ENCODE data around the gene CARMIL1.

CARMIL1 gene

GRCh38 chr6:25333471-25333870 lies 54.3 kb downstream of the CARMIL1 start:
- peaks cover 14% of the 10 kb centered on the region for H3K27me3 ChIP-seq
- no peak overlapping the region for H3K27ac ChIP-seq
- H3K4me3 ChIP-seq (ENCODE audit: low read depth in 1 of 2, low read length in 1 of 2): no peak overlapping the region
- no peaks in the 10 kb centered on the region for H3K9me3 ChIP-seq
- no peaks in the 10 kb centered on the region for H3K4me1 ChIP-seq (ENCODE audit: control insufficient read depth in 1 of 2, insufficient read depth in 1 of 2, low read depth in 1 of 2, low read length in 1 of 2)
- no peaks in the 10 kb centered on the region for H3K36me3 ChIP-seq
- TF ChIP-seq, protein P1, sequence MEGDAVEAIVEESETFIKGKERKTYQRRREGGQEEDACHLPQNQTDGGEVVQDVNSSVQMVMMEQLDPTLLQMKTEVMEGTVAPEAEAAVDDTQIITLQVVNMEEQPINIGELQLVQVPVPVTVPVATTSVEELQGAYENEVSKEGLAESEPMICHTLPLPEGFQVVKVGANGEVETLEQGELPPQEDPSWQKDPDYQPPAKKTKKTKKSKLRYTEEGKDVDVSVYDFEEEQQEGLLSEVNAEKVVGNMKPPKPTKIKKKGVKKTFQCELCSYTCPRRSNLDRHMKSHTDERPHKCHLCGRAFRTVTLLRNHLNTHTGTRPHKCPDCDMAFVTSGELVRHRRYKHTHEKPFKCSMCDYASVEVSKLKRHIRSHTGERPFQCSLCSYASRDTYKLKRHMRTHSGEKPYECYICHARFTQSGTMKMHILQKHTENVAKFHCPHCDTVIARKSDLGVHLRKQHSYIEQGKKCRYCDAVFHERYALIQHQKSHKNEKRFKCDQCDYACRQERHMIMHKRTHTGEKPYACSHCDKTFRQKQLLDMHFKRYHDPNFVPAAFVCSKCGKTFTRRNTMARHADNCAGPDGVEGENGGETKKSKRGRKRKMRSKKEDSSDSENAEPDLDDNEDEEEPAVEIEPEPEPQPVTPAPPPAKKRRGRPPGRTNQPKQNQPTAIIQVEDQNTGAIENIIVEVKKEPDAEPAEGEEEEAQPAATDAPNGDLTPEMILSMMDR (IDR thresholded peaks at IDR 0.05): no peak

DNA sequence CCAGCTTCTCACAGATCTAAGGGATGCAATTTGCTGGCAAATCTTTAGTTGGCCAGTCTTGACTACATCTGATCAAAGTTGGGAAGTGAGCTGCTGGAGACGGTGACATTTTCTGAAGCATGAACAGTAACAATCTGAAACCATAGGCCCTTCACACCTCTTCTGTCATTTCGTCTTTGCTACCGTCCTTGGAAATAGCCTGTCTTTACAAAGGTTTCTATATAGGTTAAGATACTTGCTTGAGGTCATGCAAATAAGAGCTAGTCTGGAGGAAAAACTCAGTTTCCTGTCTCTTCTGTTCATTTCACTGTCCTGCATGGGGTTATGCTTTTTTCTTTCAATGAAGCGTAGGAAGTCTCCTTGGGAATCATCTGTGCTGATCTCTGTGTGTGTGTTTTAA lies 55.6 kb downstream of the CARMIL1 start:
- H3K27me3 ChIP-seq: peaks cover 12% of the 10 kb centered on the region
- no peaks in the 10 kb centered on the region for H3K9me3 ChIP-seq
- TF ChIP-seq, protein P1 (IDR thresholded peaks at IDR 0.05): no peak
- no peaks in the 10 kb centered on the region for H3K4me1 ChIP-seq (ENCODE audit: control insufficient read depth in 1 of 2, insufficient read depth in 1 of 2, low read depth in 1 of 2, low read length in 1 of 2)
- H3K4me3 ChIP-seq (ENCODE audit: low read depth in 1 of 2, low read length in 1 of 2): no peak overlapping the region
- no peak overlapping the region for H3K27ac ChIP-seq
- H3K36me3 ChIP-seq: no peaks in the 10 kb centered on the region

DNA sequence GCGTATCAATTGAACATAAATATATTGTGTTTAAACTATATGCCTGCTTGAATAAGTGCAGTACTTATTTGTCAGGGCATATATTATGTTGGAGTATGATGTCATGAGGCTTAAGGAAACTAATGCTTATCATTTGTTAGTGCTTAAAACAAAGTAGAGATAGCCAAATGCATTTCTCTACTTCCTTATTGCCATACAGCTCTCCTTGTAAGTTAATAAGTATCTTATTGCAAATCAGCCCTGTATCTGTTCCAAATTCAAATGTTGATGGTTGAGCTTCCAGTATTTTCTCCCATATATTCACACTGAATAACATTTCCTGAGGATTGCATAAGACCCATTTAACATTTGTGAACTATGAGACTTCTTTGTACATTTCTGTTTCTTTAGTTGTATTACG lies 57.8 kb downstream of the CARMIL1 start:
- no peaks in the 10 kb centered on the region for H3K4me1 ChIP-seq (ENCODE audit: control insufficient read depth in 1 of 2, insufficient read depth in 1 of 2, low read depth in 1 of 2, low read length in 1 of 2)
- TF ChIP-seq, protein P1 (IDR thresholded peaks at IDR 0.05): no peak
- peaks cover 5% of the 10 kb centered on the region for H3K27me3 ChIP-seq
- H3K36me3 ChIP-seq: no peaks in the 10 kb centered on the region
- no peaks in the 10 kb centered on the region for H3K9me3 ChIP-seq
- no peak overlapping the region for H3K27ac ChIP-seq
- no peak overlapping the region for H3K4me3 ChIP-seq (ENCODE audit: low read depth in 1 of 2, low read length in 1 of 2)

GRCh38 chr6:25337431-25337830 lies 58.3 kb downstream of the CARMIL1 start:
- Histone ChIP-seq H3K9me3 (no peaks in the 10 kb centered on the region), H3K4me3 (ENCODE audit: low read depth in 1 of 2, low read length in 1 of 2) (no peak overlapping the region), H3K27me3 (peaks cover 9% of the 10 kb centered on the region), H3K4me1 (ENCODE audit: control insufficient read depth in 1 of 2, insufficient read depth in 1 of 2, low read depth in 1 of 2, low read length in 1 of 2) (no peaks in the 10 kb centered on the region), H3K27ac (no peak overlapping the region), H3K36me3 (no peaks in the 10 kb centered on the region)
- TF ChIP-seq, protein P1 (IDR thresholded peaks at IDR 0.05): no peak

- TF ChIP-seq, protein P1 (IDR thresholded peaks at IDR 0.05): no peak
- no peaks in the 10 kb centered on the region for H3K9me3 ChIP-seq
- no peaks in the 10 kb centered on the region for H3K4me1 ChIP-seq (ENCODE audit: control insufficient read depth in 1 of 2, insufficient read depth in 1 of 2, low read depth in 1 of 2, low read length in 1 of 2)
- no peak overlapping the region for H3K27ac ChIP-seq
- H3K27me3 ChIP-seq: peaks cover 20% of the 10 kb centered on the region
- no peak overlapping the region for H3K4me3 ChIP-seq (ENCODE audit: low read depth in 1 of 2, low read length in 1 of 2)
- H3K36me3 ChIP-seq: no peaks in the 10 kb centered on the region
These were observed 61.4 kb downstream of the CARMIL1 start for GRCh38 chr6:25340431-25341202.

Measured in neutrophil (primary cell).